ENCODE measurements around the gene RPS5. TPM values are rescaled to one million over a fixed set of nuclear protein-coding genes. Genes with fewer than 3 reads are reported as not detected.

Gene RPS5
- total RNA-seq, 1 donor from 2014 or later = 1,974 TPM

DNA sequence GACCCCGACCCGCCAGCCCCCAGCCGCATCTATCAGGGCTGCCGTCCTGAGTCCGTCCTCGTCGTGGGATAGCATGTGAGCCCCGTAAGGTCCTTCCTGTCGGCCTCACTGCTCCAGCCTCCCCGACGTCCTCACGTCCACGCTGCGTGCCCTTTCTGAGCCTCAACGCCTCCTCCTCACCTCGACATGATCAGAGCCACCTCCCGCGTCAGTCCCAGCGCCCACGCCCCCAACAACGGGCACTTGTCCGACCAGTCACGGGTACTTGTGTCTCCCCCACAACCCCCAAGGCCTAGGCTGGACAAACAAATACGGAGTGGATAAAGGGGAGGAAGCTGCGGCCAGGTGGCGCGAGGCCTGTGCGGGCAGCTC is 25.2 kb upstream of the RPS5 start:
- no peaks in the 10 kb centered on the region for H3K9me3 ChIP-seq
- no peaks in the 10 kb centered on the region for H3K27me3 ChIP-seq
- no peak for DNase-seq (ENCODE audit: extremely low spot score in 2 of 2)
- no peaks in the 10 kb centered on the region for H3K36me3 ChIP-seq
- H3K4me1 ChIP-seq = peaks cover 22% of the 10 kb centered on the region
- no peak for TF ChIP-seq POLR2A (IDR thresholded peaks at IDR 0.05)
- TF ChIP-seq, protein P1, sequence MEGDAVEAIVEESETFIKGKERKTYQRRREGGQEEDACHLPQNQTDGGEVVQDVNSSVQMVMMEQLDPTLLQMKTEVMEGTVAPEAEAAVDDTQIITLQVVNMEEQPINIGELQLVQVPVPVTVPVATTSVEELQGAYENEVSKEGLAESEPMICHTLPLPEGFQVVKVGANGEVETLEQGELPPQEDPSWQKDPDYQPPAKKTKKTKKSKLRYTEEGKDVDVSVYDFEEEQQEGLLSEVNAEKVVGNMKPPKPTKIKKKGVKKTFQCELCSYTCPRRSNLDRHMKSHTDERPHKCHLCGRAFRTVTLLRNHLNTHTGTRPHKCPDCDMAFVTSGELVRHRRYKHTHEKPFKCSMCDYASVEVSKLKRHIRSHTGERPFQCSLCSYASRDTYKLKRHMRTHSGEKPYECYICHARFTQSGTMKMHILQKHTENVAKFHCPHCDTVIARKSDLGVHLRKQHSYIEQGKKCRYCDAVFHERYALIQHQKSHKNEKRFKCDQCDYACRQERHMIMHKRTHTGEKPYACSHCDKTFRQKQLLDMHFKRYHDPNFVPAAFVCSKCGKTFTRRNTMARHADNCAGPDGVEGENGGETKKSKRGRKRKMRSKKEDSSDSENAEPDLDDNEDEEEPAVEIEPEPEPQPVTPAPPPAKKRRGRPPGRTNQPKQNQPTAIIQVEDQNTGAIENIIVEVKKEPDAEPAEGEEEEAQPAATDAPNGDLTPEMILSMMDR (IDR thresholded peaks at IDR 0.05) = no peak
- no peak for TF ChIP-seq POLR2AphosphoS5 (IDR thresholded peaks at IDR 0.05; ENCODE audit: insufficient read depth in 1 of 2, low read depth in 1 of 2)
- peak overlapping the region; percentile 65 to 93 for H3K4me3 ChIP-seq
- H3K27ac ChIP-seq = peak overlapping the region; percentile 79
- intact Hi-C loops (cut with DNase I) = no loop called here

DNA sequence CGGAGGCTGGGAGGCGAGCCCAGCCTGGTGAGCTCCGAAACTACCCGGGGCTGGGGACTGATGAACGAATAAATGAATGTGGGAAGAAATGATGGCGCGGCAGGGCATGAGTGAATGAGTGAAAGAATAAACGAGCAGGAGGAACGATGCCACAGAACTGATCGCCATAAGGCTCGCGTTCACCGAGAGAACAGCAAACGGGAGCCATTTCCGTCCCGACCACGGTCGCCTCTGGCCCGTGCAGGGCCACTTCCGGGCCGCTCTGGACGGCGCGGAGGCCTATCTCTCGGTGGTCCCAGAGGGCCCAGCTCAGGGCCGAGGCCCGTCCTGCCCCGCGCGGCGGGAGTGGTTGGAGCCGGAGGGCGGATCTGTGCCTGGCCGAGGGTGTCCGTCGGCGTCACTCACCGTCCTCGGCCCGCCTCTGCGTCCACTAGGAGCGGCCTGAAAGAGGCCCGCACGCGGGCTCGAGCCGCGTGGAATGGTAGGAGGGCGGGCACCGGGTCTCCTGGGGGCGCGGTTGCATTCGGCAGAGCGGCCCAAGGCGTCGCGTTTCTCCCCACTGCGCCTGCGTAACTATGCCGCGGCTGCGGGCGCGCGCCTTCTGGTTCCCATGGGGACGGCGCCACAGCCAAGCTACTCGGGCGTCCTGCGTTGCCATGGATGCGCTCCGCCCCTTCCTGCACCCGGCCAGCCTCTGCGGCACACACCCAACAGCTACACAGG is 24.6 kb upstream of the RPS5 start, which contains the start of gene ZNF497:
TSS of gene ZNF497 (minus strand) at position 480 of the 723 bp plus-strand sequence. CDS start 5,116 bp downstream, outside the sequence.
- Histone ChIP-seq H3K27ac (peak within 1 kb of the TSS; percentile 79), H3K9me3 (no peaks in the 10 kb centered on the region), H3K36me3 (no peaks in the 10 kb centered on the region), H3K4me3 (peak within 1 kb of the TSS; percentile 65 to 93), H3K27me3 (no peaks in the 10 kb centered on the region), H3K4me1 (peaks cover 17% of the 10 kb centered on the region)
- intact Hi-C loops (cut with DNase I) = no loop called here
- peak; percentile 87 to 94 for TF ChIP-seq POLR2AphosphoS5 (IDR thresholded peaks at IDR 0.05; ENCODE audit: insufficient read depth in 1 of 2, low read depth in 1 of 2)
- TF ChIP-seq, protein P1 (IDR thresholded peaks at IDR 0.05) = peak in 1 of 3 experiments; percentile 9
- peak in 1 of 2 donors; percentile 30 for TF ChIP-seq POLR2A (IDR thresholded peaks at IDR 0.05)
- DNase-seq (ENCODE audit: extremely low spot score in 2 of 2) = peak in 1 of 2 donors; percentile 93

DNA sequence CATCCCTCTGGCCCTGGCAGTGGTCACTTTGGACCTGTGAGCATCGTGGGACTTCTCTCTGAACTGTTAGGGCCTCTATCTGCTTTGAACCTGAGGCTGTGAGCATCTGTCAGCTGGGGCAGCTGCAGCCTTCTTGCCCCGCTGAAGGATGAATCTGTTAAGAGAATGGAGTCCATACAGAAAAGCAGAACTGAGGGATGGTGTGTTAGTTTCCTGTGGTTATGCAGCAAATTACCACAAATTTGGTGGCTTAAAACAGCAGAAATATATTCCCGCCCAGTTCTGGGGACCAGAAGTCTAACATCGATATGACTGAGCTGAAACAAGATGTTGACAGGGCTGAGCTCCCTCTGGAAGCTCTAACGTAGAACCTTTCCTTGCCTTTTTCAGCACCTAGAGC is 22.9 kb upstream of the RPS5 start:
- intact Hi-C loops (cut with DNase I) = no loop called here
- H3K9me3 ChIP-seq = no peaks in the 10 kb centered on the region
- no peak for DNase-seq (ENCODE audit: extremely low spot score in 2 of 2)
- no peak overlapping the region for H3K27ac ChIP-seq
- H3K4me1 ChIP-seq = peaks cover 12% of the 10 kb centered on the region
- TF ChIP-seq, protein P1 (IDR thresholded peaks at IDR 0.05) = no peak
- TF ChIP-seq POLR2AphosphoS5 (IDR thresholded peaks at IDR 0.05; ENCODE audit: insufficient read depth in 1 of 2, low read depth in 1 of 2) (no peak), POLR2A (IDR thresholded peaks at IDR 0.05) (no peak)
- no peaks in the 10 kb centered on the region for H3K27me3 ChIP-seq
- H3K4me3 ChIP-seq = no peak overlapping the region
- H3K36me3 ChIP-seq = no peaks in the 10 kb centered on the region

DNA sequence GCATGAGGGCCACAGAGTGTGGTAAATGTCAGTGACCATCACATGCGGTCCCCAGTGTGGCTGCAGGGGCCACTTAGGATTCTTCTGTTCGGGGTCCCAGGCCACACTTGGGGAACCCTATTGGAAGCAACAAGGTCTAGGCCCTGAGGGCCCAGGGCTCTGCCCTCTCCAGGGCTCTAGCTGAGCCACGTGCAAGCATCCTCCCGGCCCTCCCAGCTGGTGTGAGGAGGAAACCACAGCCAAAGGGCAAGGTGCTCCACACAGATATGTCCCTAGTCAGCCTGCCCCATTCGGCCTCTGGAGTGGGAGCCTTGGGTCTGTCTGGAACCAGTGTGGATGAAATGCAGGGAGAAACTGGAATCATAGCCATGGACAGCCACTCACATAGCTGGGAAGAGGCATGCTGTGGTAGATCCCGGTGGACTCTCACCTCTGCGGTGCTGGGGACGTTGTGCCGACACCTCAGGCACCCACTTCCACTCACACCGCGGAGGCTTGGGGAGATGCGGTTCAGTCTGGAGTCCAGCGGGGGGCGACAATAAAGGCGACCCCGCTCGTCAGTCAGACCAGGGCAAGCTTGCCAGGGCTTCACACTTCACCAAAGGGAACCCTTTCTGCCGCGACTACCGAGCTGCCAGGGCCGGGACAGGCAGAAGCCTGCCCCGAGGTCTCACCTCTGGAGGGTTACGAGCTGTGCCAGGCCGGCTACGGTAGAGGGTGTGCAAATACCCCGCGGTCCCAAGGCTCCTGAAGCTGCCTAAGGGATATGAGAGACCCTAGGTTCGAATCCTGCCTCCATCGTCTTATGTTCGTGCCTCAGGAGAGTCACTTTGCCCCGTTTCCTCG is 20.3 kb upstream of the RPS5 start:
- Histone ChIP-seq H3K4me3 (no peak overlapping the region), H3K36me3 (no peaks in the 10 kb centered on the region), H3K9me3 (no peaks in the 10 kb centered on the region), H3K27me3 (no peaks in the 10 kb centered on the region), H3K4me1 (peaks cover 8% of the 10 kb centered on the region), H3K27ac (no peak overlapping the region)
- DNase-seq (ENCODE audit: extremely low spot score in 2 of 2) = peak in 1 of 2 donors; percentile 77
- intact Hi-C loops (cut with DNase I) = no loop called here
- TF ChIP-seq POLR2AphosphoS5 (IDR thresholded peaks at IDR 0.05; ENCODE audit: insufficient read depth in 1 of 2, low read depth in 1 of 2) (no peak), POLR2A (IDR thresholded peaks at IDR 0.05) (no peak)
- TF ChIP-seq, protein P1 (IDR thresholded peaks at IDR 0.05) = no peak
